ENCODE measurements around the gene ARFGAP1. TPM values are rescaled to one million over a fixed set of nuclear protein-coding genes. Genes with fewer than 3 reads are reported as not detected.

Gene ARFGAP1
- total RNA-seq, 1 donor from 2014 or later: 66.2 TPM

- Histone ChIP-seq H3K4me3 (no peak overlapping the region), H3K27ac (no peak overlapping the region), H3K36me3 (no peaks in the 10 kb centered on the region), H3K27me3 (ENCODE audit: low read depth) (peaks cover 32% of the 10 kb centered on the region), H3K9me3 (no peaks in the 10 kb centered on the region), H3K4me1 (no peaks in the 10 kb centered on the region)
- DNase-seq (no peak), ATAC-seq (no peak)
- intact Hi-C loops (cut with DNase I): no loop called here
- TF ChIP-seq CTCF (IDR thresholded peaks at IDR 0.05): no peak
Observed at GRCh38 chr20:63336232-63336752, 63.7 kb downstream of the ARFGAP1 start.

DNA sequence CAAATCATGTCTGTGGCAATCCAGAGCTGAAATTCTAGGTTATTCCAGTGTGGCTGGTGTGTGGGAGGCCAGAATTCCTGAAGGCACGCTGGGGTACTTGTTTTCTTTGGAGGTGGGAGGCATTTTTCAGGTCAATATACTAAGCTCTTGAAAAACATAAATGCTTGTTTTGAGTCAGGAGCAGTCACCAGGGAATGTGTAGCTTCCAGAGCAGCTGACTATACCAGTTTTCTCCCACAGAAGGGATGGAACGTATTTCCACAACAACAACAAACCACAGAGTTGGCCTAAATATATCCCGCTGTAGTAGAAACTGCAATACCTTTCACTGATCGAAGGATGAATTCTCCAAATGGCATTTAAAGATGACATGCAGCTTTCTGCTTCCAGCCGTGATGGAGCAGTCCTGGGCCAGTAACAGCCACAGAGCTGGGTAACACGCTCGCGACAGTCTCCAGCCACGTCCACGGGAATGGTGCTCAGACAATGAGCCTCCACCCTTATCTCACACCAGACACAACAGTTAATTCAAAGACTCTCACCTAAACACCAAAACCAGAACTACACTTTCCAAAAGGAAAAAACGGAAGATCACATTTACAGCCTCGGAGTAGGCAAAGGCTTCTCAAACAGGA lies 65.3 kb downstream of the ARFGAP1 start:
- Histone ChIP-seq H3K27ac (no peak overlapping the region), H3K4me1 (no peaks in the 10 kb centered on the region), H3K9me3 (no peaks in the 10 kb centered on the region), H3K36me3 (no peaks in the 10 kb centered on the region), H3K4me3 (no peak overlapping the region), H3K27me3 (ENCODE audit: low read depth) (peaks cover 17% of the 10 kb centered on the region)
- no peak for ATAC-seq
- no peak for DNase-seq
- intact Hi-C loops (cut with DNase I): no loop called here
- no peak for TF ChIP-seq CTCF (IDR thresholded peaks at IDR 0.05)

Small RNAs within 50 kb of the gene (microRNA-seq; reads per million reads assigned to microRNA genes)
- gene MIR3196 (ENCODE audit: borderline number of aligned reads): not detected
- not detected for gene MIR4326 (ENCODE audit: borderline number of aligned reads)

Other genes with a start within 250 kb of the ARFGAP1 start
- 33.4 TPM for gene YTHDF1, start 56.7 kb upstream of the ARFGAP1 start, total RNA-seq
- gene BIRC7, start 36.9 kb upstream of the ARFGAP1 start, total RNA-seq: 15.9 TPM
- gene NKAIN4, start 18.4 kb upstream of the ARFGAP1 start, total RNA-seq: not detected
- gene COL20A1, start 20.4 kb downstream of the ARFGAP1 start, total RNA-seq: not detected
- gene CHRNA4, start 88.5 kb downstream of the ARFGAP1 start, total RNA-seq: not detected
- not detected for gene KCNQ2, start 199.8 kb downstream of the ARFGAP1 start, total RNA-seq
- gene EEF1A2, start 226.3 kb downstream of the ARFGAP1 start, total RNA-seq: 0.77 TPM
- gene PPDPF, start 248.0 kb downstream of the ARFGAP1 start, total RNA-seq: 305 TPM

All from lower lobe of right lung (tissue), 2 donors.